ENCODE results near the gene PARVG. TPM values are rescaled to one million over a fixed set of nuclear protein-coding genes. Genes with fewer than 3 reads are reported as not detected.

Gene PARVG
- total and polyA plus RNA-seq, 2 of the 8 experiments (the other 6 are each of a cell fraction or from before 2014, with no cell fraction given): 0.37 to 1.5 TPM

DNA sequence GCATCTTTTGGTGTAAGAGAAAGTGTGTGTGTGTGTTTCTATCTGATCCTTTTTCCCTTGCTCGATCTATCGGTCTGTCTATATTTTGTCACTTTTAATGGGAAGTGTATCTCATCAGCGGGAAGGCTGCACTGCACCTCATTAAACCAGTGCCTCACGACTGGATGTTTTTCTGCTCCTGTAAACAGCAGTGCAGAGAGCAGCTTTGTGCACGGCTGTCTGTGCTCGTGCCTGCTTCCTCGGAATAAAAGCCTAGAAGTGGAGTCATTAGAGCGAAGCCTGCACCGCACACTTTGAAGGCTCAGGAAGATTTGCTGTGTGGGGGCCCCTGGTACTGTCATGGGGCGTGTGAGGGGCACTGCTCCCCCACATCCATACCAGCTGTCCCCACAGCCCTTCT, 27.0 kb upstream of the PARVG start (continued):
- TF ChIP-seq POU5F1 (IDR thresholded peaks at IDR 0.05; ENCODE audit: low read depth, low read length) (no peak), ASH2L (IDR thresholded peaks at IDR 0.05; ENCODE audit: low read length) (no peak), MAFK (IDR thresholded peaks at IDR 0.05; ENCODE audit: low read depth, low read length) (no peak), SUZ12 (IDR thresholded peaks at IDR 0.05; ENCODE audit: low read length) (no peak), YY1 (IDR thresholded peaks at IDR 0.05; ENCODE audit: low read depth, low read length) (no peak)
